ENCODE results near the gene ARHGEF6.

Gene ARHGEF6

DNA sequence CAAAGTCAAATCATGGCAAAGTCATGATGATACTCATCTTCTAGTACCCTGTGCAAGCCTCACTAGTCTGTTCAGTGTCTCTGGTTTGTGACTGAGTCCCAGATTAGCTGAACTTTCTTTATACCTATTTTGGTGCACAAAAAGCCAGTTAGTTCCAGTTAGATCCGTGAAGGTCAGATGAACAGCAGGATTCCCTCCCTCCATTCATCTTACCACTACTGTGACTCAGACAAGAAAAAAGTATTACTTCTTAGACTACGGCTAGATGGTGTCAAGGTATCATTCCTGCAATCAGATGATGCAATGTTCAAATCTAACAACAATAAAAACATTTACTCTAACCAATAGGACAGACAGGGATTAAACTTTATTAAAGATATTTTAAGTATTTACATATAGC, 30.4 kb downstream of the ARHGEF6 start:
- no peak for DNase-seq (ENCODE audit: low read depth in 1 of 2, low spot score in 1 of 2)

DNA sequence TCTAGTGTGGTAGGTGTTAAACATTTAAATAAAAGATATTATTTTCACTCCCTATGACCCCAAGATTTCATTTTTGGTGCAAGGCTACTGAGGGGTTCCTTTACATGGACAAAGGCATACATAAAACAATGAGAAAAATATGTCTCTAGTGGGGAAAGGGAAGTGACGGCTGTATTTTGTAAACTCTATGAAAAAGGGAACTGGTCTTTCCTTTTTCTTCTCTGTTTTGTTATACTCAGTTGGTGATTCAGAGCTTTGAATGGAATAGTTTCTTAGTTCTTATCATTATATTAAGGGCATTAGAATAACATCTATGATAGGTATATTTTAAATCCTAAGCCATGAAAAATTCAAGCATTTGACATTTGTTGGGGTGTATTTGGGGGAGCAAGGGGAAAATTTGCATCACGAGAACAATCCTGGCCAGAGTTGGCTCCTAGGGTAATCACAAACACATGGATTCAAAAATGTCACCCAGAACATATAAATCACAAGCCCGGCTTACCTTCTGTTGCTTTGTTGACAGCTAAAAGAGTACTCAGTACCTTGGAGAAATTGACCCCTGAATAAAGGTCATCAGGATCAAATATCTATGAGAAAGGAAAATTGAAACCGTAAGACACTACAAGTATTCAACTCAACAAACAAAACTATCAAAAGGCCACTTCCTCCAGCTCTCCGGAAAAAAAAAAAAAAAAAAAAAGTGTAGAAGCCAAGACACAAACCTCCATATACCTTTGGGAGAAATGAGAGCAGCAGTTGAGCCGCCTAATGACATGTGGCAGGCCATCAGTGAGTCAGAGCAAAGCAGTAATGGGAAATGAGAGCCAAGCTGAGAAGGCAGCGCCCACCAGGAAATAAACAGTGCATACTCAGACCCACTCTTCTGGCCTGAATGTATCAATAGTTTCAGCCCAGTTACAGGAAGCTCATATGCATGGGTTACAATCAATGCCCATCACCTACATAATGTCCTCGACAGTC, 33.4 kb downstream of the ARHGEF6 start:
- no peak for DNase-seq (ENCODE audit: low read depth in 1 of 2, low spot score in 1 of 2)

DNA sequence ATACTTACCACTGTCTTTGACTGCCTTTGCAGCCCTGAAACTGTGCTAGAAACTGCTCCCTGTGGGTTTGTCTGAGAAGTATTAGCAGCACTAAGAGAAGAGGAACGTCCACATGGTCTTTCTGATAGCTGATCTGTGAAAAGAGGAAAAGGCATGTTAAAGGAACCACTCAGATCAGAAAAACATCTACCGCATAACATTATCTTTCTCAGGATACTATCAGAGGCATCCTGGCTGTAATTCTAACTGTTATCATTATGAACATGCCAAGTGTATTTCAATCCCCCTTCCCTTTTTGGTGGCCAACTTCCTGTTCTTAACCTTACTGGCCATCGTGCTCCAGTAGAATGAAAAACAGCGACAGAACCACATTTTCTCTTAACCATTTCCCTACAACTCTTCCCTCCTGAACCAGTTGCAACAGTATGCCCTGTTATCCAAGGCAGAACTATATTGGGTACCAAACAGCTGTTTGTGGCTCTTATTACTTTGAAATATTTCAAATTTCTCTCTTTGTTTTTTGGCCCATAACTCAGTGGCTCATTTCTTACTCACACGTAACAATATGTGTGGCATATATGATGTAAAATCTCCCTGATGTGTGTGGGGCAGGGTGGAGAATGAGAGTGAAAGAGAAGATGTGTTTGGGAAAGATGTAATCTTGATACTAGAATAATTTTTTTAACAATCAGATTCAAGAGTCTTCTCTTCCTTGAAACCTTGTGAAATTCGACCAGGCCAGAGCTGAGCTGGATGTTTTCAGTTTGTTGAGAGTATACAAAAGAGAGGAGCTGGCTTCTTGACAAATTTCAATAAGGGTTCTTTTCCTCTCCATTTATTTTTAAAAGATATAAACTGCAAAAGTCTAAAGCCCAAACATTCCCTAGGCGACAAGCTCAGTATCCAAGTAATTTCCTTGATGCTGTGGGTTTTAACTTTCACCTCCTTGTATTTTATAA, 35.2 kb downstream of the ARHGEF6 start:
- DNase-seq (ENCODE audit: low read depth in 1 of 2, low spot score in 1 of 2): no peak

DNA sequence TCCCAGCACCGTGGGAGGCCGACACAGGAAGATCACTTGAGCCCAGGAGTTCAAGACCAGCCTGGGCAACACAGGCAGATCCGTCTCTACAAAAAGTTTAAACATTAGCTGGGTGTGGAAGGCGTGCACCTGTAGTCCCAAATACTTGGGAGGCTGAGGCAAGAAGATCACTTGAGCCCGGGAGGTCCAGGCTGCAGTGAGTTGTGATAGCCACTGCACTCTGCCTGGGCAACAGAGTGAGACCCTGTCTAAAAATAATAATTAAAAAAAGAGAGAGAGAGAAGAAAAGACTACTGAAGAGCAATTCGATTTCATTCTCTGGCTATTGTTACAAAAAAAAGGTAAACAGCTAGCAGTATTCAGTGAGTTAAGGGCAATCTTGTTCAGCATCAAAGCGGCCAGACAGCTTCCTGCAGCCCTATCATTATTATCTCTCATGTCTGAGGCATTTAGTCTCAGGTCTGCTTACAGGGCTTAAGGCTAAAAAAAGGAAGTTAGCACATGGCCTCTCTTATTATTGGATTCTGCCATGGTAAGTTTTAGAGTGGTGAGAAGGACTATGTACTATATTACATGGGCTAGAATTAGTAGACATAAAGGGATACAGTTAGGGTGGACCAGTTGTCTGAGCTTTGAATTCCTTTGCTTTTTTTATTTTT, 37.9 kb downstream of the ARHGEF6 start:
- no peak for DNase-seq (ENCODE audit: low read depth in 1 of 2, low spot score in 1 of 2)

DNA sequence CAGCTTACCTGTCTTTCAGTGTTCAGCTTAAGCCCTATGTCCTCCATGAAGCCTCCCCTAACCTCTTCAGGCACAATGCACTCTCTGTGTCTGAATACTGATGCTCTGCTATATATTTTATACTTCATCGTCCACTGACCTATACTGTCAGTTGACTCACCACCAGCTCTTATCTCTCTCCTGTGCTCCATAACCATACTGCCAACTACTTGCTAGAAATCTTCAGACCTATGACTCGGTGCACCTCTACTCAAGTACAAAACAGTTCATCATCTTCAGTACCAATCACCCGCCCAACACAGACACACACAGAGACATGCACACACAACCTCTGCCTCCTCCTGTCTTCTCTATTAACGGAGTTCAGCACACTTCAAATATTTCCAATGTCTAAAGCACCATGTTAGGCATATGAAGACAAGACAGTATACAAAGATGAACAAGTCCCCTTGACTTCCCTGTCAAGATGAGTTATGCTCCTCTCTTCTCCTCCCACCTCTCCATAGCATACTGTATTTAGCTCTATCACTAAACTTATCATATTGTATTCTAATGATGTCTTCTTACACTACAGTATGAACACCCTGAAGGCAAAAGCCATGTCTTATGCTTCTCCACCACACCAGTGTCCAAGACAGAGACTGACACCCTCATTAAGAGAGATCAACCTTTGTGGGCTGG, 42.5 kb downstream of the ARHGEF6 start:
- no peak for DNase-seq (ENCODE audit: low read depth in 1 of 2, low spot score in 1 of 2)

DNA sequence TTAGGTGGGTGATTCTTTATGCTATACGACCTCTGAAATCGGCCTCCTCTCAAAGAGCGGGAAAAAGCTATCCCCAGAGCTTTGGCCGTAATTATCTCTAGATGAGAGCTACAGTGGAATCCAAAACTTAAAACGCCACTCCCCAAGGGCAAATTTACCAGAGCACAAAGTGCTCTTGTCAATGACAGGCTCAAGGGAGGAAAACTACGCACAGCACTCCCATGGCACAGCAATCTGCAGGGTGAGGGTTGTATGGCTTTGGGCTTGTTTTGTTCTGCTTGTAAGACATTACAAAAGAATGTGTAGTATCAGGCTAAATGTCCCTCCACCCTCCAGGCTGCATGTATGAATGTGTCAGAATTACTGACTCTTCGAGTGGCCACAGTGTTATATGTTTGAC, 44.0 kb downstream of the ARHGEF6 start:
- DNase-seq (ENCODE audit: low read depth in 1 of 2, low spot score in 1 of 2): no peak

DNA sequence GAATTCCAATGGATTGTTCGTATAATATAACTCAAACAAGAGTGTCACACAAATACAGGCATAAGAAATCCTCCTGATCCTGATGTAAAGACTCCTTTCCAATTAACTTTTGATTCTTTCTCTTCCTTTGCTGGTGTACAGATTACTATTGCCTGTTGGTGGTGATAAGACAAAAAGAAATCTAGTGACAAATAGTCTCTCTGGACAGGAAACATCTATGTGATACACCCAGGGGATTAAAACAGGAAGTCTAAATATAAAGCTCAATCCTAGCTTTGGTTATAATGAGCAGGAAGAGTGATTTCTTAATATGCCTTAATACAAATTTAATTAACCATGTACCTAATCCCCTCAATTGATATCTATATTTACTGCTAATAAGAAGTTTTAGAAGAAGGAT, 45.1 kb downstream of the ARHGEF6 start:
- no peak for DNase-seq (ENCODE audit: low read depth in 1 of 2, low spot score in 1 of 2)

DNA sequence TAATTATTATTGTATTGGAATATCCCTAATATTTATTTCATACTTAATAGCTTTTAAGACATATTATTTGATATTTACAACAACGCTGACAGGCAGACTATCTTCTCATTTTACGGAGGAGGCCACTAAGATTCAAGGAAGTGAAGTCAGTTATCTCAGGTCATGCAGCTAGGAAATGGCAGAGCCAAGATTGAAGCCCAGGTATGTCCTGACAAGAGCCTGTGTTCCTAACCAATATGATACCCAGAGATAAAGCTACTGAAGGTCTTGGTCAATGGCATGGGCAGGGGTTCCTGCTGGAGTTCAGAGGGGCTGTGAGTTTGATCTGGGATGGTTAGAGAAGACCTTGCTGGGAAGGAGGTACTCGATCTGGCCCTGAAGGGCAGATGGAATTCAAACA, 47.1 kb downstream of the ARHGEF6 start:
- no peak for DNase-seq (ENCODE audit: low read depth in 1 of 2, low spot score in 1 of 2)

DNA sequence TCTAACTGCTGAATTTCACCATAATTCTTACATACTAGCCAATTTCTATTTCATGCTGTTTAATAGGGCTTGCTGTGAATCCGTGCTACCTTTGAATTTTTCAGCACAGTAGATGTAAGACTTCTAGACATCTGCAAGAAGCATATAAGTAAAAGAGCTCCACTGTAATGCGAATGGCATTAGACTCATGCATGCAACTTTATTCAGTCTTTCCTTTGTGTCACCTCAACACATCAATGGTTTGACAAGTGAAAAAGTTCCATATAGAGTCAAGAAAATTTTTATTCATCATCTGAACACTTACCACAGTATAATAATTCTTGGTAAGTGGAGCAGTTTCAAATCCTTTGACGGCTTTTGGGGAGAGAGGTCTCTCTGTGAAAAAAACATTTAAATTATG, 48.9 kb downstream of the ARHGEF6 start:
- DNase-seq (ENCODE audit: low read depth in 1 of 2, low spot score in 1 of 2): no peak

DNA sequence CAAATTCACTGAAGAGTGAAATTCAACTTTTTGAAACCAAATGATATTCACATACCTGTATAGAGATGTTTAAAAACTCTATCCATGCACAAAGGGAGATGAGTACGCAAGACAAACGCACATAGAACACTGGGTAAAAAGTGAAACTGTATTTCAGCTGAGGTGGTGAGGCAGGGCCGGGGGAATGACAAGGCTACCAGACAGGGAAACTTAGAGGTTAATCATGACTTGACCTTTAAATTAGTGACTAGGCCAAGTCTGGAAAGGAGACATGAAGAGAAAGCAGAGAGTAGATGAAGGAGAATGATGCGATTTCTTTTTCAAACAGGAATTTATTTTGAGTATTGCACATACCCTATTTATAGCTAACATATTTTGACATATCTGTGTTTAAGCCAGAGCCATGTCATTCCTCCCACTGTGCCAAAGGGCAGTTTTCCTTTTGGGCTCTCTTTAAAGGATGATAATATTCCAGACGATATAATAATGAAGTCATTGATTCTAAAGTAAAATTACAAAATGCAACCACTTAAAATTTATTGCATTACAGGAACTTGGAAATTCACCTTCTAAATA, 49.4 kb downstream of the ARHGEF6 start:
- no peak for DNase-seq (ENCODE audit: low read depth in 1 of 2, low spot score in 1 of 2)

DNA sequence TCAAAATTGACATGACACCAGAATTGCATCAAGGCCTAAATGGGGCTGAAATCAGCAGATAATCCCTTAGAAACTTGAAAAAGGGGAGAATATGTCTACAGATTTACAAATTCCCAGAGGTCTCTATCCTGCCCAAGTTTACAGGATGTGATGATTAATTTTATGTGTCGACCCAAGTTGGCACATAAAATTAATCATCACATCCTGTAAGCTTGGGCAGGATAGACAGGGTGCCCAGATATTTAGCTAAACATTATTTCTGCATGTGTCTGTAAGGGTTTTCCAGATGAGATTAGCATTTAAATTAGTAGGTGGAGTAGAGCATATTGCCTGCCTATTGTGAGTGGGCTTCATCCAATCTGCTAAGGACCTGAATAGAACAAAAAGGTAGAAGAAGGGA, 52.3 kb downstream of the ARHGEF6 start:
- DNase-seq (ENCODE audit: low read depth in 1 of 2, low spot score in 1 of 2): no peak

DNA sequence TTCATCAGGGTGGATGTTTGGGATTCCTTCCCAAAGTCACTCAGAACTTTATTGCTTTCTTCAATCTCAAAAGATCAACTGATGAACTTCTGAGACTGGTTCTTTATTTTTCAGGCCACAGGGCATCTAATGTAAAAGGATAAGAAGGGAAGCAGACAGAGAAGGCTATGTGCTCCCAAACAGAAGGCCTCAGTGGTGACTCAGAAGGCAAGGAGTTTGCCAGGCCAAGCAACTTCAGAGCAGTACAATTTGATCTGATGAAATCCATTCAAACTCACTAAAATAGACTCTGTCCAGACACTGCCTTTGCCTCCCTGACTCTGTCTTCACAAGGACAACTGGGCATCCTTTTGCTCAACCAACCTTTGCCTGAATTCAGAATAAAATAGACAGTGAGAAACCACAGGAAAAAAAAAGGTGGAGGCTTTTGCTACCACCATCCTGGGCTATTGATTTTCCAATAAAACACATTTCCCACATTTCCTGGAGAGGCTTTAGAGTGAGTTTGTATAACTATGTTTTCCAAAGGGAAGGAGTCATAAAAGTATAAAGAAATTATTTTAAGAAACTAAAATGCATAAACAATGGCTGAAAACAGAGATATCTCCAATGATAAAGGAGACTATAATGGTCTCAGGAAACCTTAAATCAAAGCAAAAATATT, 55.2 kb downstream of the ARHGEF6 start:
- DNase-seq (ENCODE audit: low read depth in 1 of 2, low spot score in 1 of 2): no peak

DNA sequence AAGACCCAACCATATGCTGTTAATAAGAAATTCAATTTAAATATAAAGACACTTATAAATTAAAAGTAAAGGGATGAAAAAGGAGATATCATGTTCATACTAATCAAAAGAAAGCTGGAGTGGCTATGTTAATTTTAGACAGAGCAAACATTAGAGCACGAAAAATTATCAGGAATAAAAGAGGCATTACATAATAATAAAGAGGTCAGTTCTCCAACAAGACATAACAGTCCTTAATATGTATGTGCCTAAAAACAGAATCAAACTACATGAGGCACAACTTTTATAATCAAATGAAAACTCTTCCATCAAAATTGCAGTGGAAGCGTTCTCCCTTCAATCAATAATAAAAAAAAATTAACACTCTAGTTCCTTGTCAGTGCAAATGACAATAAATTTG, 62.6 kb downstream of the ARHGEF6 start:
- no peak for DNase-seq (ENCODE audit: low read depth in 1 of 2, low spot score in 1 of 2)

DNA sequence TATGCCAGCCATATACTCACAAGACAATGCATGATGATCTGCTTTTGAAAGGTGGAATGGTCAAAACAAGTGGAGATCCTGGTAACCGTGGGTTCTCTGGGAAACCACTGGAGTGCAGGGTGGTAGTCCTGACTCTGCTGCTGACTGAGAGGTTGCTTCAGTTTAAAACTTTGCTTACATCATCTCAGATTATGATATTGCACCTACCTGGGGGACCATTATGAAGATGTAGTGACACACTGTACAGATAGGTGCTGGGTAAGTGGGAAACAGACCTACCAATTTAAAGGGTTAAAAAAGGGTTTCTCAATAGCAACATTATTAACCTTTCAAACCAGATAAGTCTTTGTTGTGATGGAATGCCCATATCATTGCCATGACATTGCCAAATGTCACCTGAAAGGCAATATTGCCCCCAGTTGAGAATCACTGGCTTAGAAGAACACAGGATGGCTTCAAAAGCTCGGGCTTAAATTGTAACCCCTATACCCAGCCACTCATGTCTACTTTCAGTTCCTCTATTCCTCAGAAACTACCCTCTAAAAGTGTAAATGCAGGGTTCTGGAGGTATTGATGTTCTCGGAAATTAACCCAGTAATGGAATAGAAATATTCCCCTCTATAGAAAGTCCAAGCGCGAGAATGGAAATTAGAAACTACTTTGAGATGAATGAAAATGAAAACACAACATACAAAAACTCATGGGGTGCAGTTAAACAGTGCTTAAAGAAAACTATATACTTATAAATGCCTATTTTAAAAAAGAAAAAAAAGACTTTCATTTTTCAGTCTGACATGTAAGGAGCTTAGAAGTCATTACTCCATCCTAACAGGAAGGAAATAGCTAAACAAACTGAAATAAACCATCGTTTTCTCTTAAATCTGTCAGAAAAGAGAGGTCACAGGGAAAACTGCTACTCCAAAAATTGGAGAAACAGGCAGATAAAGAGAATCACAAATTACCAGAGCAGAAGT, 65.8 kb downstream of the ARHGEF6 start:
- no peak for DNase-seq (ENCODE audit: low read depth in 1 of 2, low spot score in 1 of 2)

DNA sequence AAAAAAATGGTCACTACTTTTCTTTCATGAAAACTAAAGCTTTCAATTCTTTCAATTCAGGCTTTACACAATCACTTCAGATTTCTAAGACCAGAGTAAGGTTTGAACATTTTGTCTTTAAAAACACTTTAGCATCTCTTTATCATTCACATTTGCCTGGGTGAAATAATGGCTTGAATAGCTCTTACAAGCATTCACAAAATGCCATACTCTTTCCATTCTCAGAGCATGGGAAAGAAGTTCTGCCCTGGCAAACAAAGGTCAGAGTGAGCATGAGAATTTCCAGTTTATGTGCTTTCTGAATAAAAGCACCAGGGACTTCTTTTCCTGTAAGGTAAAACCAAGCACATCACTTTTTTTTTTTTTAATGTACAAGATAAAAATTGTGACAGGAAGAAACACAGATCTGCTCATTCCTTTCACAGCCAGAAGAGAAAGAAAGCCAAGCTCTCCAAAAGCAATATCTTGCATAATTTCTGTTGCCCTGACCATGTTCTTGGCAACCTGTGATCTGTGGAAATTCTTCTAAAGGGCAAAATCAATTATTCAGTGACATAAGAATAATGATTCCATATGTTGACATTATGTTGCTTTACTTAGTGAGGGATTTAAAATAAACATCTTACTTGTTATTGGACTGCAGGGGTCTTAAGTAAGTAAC, 68.0 kb downstream of the ARHGEF6 start:
- no peak for DNase-seq (ENCODE audit: low read depth in 1 of 2, low spot score in 1 of 2)

DNA sequence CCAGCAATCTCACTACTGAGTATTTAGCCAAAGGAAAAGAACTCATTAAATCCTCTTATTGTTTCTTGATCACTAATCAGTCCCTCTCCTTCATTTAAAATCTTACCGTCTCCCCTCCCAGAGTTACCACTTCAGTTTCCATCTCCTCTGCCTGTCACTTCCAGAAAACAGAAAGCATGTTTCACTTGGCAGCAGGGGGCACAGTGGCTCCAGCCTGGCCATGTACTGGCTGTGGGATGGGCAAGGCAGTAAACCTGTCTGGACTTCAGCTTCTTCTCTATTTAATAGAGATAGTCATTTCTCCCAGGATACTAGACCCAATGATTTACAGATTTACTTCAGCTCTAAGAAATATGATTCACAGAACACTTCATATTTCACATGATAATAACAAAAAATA, 69.6 kb downstream of the ARHGEF6 start:
- no peak for DNase-seq (ENCODE audit: low read depth in 1 of 2, low spot score in 1 of 2)

DNA sequence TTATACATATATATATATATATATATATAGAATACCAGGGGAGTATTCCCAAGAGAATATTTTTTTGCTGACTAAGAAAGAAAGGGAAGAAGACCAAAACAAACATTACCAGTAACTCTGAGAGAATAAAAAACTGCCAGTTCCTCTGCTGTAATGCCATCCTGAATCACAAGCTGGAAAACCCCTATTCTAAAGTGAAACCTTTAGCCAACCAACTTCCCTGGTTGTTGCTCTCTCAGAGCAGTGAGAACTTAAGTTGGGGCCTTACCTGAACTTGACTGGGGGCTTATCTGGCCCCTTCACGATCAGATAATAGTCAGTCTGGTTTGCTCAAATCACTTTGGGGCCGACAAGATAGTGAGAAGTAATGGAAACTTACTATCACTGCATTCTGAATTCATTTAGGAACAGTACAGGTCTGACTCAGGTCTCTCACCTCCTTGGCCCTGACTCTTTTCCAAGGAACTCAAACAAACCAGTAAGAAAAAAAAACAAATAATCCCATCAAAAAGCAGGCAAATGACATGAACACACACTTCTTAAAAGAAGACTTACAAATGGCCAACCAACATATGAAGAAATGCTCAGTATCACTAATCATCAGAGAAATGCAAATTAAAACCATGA, 70.3 kb downstream of the ARHGEF6 start:
- no peak for DNase-seq (ENCODE audit: low read depth in 1 of 2, low spot score in 1 of 2)

DNA sequence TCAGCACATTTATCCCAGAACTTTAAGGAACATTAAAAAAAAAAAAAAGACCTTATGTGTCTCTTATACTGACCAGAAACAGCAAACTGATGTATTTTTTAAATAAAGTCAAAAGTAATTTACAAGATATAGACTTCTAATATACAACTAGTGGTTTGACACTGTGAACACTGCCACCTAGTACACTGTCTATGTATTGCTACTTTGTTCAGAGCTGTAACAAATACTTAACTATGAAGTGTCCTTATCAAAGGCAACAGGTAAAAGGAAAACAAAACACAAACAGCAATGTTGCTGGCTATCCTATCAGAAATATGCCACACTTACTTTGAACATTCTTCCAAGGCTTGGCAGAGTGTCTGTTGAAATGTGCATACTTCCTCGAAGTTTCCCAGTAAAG, 72.4 kb downstream of the ARHGEF6 start:
- DNase-seq (ENCODE audit: low read depth in 1 of 2, low spot score in 1 of 2): no peak

All from activated T-helper 1 cell treated with anti-CD3 and anti-CD28 coated beads, Interleukin-2, amount 50 U/mL, for 16 hours (primary cell).